GM19328 (cell line): ENCODE results near the gene EN2.
"Not testable (repeated sequence)": the region's sequence is repeated elsewhere in the genome, so short reads cannot be mapped to it uniquely, and the experiment has no call there.

Source experiments
- ATAC-seq: cut with Tn5 transposase; IDR thresholded peaks from one replicate; pipeline ENCODE4 v1.9.1; 2021; ENCODE audit warnings: mild to moderate bottlenecking, moderate library complexity; ENCODE audit not compliant: unreplicated experiment

EN2 gene

DNA sequence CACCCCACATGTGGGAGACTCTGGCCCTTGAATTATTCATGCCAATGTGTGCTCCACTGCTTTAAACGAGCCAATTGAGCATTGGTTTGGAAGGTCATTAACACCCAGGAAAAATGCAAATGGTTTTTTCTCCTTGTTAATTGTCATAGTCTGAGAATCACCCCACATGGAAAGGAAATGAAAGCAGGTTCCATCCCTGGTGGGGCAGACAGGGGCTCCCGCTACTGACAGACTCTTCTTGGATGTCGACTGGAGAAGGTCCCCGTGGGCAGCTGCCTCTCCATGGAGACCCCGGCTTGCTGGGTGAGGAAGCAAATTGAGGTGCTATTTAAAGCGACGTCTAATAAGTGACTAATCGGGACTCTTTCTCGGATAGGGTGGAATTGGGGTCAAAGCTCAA lies 32.0 kb upstream of the EN2 start:
- ATAC-seq = no peak

DNA sequence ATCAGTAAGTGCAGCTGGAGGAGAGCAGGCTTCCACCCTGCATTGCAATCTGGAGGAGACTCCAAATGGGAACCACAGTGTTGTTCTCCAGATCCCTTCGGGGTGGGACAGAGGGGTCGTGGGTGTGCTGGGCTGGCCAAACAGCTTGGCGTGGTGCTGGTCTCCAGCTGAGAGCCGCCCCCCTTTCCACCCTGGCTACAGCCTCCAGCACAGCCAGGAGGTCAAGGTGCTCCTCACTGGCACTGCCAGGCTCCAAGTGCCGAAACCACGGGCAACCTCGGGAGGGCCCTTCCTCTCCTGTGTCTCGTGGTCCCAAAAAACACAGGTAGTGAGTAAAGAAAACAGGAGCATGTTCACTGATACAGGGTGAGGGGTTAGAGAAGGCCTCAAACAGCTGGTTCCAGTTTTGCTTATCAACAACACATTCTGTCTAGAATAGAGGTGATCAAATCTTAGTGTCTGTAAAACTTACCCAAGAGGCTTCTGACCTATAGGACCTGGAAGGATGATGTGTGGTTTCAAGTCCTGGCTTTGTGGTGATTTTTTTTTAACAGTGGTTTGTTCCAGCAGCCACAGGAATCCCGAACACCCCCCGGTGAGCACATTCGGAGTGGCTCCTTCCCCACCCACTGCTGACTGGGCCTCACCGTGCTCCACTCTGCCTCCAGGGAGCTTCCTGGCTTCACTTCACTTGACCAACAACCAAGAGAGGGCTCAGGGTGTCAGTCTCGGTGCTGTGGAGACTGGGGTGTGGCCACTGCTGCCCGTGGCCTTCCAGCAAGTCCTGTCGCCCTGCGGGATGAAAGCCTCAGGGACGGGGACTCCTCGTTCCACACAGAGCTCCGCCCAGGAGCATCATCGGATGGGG lies 31.2 kb upstream of the EN2 start:
- no peak for ATAC-seq

DNA sequence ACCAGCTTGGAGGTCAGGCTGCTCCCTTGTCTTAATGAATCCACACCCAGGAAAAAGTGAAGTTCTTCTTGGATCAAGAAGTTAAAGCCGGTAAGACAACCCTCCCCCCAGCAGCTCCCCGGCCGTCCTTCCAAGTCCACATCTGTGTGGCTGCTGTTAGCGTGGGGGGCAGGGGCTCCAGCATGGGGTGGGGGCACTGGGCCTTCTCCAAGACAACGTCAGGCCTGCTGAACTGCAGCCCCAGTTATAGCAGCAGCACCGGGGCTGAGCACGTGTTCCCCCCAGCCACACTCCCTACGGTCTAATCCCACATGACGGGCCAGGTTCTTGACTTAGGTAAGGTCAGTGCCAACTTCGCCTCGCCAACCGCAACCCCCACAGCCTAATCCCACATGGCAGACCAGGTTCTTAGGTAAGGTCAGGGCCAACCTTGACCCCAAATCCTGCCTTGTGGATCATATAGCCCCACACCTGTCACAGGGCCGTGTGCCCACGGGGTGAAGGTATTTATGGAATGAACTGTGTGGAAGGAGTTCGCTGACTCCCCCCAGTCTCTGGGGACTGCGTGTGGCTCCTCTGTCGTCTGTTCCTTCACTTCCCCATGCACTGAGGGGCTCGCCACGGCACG lies 30.4 kb upstream of the EN2 start:
- ATAC-seq = no peak

DNA sequence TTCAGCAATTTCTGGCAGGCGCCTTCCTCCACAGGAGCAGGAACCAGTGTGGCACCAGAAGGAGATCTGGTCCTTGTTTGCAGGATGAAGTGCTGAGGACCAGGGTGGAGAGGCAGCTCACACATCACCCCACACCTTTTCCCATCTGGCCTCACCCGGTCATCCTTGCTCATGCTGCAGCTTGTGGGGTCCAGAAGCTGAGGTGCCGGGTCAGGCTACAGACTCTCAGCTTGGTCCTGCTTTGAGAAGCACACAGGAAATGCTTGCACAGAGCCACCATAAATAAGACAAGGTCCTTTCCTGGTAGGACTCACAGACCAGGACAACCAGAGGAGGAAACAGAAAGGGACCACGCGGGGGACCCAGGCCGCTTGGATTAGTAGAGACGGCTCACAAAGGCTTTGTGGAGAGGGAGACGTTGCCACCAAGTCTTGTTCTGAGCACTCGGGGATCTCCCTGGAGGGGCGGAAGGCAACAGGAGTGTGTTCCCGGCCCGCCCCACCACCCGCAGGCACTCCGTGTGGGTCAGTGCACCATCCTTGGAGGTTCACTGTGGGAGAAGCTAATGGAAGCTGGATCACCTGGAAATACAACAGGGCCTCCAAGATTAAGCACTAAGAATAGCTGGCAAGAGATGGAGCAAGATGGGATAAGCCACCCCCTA lies 29.6 kb upstream of the EN2 start:
- no peak for ATAC-seq

DNA sequence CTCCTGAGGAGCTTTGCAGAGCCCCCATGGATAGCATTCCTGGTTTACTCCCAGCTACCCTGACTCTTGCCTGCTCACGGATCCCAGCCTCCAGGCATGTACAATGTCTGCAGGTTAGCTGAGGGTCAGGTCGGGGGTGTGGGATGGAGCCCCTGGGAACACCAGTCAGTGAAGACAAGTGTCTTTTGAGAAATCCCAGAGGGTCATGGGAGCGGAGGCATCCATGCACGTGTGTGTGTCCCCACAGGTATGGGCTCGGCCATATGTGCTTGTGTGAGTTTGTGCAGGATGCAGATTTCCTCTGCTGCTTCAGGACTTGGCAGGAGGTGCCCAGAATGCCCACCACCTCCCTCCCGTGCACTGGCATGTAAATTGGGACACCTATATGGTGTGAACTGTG lies 28.3 kb upstream of the EN2 start:
- ATAC-seq = no peak

DNA sequence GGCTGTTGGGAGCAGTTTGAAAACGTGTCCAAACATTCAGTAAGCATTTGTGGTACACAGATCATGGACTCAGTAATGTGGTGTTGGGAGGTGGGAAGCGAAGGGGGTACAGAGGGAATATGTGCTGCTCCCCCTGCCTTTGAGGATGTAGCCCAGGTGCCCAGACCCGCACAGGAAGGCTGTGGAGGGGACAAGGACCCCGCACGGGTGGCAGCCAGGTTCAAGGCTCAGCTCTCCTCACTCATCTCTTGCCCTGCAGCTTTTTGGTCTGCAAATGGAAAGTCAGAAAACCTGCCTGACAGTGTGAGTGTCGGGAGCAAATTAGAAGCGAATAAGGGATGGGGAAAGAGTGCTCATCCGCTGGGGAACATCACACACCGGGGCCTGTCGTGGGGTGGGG lies 27.3 kb upstream of the EN2 start:
- no peak for ATAC-seq

DNA sequence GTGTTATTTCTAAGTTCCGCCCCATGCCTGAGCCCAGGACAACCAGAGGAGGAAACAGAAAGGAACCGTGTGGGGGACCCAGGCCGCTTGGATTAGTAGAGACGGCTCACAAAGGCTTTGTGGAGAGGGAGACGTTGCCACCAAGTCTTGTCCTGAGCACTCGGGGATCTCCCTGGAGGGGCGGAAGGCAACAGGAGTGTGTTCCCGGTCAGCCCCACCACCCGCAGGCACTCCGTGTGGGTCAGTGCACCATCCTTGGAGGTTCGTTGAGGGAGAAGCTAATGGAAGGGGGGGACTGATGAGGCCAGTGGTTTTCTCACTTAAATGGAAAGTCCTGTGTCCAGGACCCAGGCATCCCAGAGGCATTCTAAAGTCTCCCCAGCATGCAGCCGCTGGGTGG lies 26.7 kb upstream of the EN2 start:
- no peak for ATAC-seq

DNA sequence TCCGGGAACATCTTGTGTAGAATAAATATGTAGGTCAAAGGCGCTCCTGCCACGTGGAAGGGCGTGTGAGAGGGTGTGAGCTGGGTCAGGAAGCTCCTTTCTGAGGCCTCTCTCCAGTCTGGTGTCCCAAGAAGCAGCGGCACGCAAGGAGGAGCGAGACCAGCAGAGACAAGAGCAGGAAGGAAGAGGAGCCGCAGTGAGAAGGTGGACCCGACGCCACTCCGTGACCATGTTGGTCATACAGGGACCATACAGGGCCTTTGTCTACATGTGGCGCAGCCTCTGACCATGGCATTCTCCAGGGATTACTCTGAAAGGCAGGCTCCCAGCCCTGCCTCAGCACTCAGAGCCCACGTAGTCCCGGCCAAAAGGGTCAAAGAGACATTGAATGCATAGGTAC lies 26.2 kb upstream of the EN2 start:
- no peak for ATAC-seq

DNA sequence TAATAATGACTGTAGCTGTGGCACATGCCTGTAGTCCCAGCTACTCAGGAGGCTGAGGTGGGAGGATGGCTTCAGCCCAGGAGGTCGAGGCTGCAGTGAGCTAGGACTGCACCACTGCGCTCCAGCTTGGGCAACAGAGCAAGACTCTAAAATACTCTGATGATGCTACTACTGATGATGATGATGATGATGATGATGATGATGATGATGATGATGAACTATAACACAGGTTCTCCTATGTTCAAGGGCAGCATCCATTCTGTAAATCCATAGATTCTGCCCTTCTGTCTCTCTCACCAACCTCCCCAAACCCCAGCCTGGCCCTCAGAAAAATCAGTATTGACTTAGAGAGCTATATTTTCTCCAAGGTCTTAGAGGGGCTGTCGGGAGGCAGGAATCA lies 22.8 kb upstream of the EN2 start:
- no peak for ATAC-seq

DNA sequence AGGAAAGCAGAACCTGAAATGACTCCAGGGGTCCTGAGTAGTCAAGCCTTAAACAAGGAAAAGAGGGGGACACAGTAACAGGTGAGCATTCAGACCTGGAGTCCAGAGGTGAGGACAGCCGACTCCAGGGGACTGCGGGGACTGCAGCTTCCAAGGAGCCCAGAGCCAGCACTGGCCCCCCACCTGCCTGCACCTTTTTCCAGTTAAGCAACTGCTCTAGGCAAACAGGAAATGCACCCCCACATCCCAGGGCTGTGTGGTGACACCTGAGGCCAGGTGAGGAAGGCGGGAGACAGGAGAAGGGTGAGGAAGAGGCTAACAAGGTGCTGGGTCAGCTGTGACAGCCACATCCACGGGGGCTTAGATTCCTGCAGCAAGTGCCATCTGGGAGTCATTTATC lies 20.1 kb upstream of the EN2 start:
- ATAC-seq = no peak

DNA sequence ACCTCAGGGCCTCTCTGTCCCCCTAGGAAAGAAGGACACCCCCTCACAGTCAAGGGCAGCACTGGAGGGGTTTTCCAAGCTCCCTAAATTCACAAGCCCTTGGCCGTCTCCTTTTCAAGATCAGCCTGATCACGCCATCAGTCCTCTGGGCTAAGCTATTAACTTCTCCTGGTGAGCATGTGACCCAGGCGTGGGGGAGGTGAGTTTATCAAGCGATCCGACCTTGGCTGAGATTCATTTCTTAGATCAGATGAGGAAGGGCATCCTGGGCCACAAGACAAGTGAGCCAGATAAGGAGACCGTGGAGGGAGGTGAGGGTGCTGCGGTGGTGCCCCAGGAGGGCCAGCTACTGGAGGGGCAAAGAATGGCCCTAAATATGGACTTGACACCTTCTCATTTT lies 19.2 kb upstream of the EN2 start:
- no peak for ATAC-seq

DNA sequence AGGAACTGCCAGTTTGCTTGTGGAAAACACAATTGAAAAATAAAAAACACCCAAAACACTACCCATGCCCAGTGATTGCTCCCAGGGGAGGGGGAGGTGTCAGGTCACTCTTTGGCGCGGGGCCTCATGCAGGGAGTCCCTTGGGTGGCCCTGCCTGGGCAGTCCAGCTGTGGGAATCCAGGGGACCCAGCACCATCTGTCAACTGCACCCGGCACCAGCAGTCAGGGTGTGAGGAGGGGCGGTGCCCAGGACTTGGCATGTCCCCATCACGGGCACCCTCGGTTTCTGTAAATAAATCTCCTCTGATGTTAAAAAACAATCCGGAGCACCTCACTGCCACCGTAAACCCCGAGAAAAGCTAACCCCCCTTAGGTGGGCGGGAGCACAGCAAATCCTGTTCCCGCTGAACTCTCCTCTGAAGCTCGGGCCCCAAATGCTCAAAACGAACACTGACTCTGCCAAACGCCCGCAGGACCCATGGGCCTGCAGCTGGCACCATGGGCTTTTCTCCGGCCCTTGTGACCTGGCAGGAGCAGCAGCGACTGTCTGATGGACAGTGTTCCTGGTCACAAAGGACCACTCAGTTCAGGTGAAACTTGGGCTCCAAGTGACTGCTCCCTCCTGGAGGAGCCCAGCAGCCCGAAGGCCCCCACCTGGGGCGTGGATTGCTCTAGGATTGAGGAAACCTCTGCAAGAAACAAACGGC lies 18.5 kb upstream of the EN2 start:
- no peak for ATAC-seq

DNA sequence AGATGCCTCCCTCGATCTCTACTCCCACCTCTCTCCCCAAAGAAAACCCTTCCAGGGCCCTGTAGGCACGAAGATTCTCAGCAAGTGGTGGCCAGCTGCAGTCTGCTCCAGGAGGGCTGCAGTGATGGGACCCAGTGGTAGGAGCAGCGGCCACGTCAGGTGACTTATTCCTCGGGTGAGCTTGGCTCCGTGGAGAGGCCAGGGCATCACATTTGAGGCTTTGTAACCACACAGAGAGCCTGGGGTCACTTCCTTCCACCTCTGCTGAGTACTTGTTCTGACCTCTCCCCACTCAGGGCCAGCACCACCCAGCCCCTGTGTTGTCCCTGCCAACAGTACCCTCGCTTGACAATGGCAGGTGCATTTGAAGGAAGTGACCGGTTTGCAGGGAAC lies 17.9 kb upstream of the EN2 start:
- no peak for ATAC-seq

DNA sequence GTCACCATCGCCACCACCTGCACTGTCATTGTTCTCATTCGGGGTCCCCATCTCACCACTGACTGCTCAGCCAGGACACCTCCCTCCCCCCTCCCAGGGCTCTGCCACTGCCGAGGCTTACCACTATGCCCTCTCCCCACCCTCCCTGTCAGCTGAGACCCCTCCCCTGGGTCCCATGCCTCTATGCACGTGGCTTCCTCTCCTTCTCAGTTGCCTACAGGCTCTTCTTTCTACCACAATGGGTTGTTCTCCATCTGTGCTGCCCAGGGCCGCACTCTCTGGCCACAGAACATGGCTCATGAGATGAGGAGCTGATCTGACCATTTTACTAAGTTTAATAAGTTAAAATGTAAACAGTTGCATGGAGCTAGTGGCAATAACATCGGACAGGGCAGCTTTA lies 16.1 kb upstream of the EN2 start:
- no peak for ATAC-seq

DNA sequence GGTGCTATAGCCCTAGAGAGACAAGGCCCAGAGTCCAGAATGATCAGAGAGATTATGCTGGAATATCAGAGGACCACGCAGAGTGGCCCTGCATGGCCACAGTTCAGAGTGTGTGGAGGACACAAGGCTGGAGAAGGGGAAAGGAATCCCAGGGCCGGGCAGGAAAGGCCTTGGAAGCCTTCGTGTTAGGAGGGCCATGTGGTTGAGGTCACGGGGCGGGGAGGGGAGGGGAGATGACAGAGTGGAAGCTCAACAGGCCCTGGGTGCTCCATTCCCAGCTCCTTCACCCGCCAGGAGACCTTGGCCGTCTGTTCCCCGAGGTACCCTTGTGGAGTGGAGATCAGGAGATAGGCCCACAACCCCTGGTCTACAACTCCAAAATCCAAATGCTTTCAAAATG lies 13.2 kb upstream of the EN2 start:
- no peak for ATAC-seq

DNA sequence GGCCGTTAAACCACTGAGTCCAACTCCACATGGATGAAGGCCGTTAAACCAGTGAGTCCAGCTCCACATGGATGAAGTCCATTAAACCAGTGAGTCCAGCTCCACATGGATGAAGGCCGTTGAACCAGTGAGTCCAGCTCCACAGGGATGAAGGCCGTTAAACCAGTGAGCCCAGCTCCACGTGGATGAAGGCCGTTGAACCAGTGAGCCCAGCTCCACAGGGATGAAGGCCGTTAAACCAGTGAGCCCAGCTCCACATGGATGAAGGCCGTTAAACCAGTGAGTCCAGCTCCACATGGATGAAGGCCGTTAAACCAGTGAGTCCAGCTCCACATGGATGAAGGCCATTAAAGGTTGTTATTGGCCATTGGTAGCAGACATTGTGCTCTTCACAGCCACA lies 12.3 kb upstream of the EN2 start:
- not testable (repeated sequence) for ATAC-seq

DNA sequence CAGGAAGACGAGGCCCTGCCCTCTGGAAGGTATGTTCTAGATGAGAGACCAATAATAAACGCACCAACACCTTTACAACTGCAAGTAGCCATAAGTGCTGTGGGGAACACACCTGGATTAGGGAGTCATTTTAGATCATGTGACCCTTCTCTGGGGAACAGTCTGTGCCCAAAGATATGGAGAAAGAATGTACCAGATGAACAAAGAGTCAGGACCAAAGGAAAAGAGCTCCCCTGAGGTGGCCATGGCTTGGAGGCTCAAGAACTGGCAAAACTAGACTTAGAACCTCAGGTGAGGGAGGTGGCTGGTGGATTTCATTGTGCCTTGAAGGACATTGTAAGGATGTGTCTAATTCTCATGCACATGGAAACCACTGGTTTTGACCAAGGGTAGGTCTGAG lies 10.3 kb upstream of the EN2 start:
- ATAC-seq = no peak

DNA sequence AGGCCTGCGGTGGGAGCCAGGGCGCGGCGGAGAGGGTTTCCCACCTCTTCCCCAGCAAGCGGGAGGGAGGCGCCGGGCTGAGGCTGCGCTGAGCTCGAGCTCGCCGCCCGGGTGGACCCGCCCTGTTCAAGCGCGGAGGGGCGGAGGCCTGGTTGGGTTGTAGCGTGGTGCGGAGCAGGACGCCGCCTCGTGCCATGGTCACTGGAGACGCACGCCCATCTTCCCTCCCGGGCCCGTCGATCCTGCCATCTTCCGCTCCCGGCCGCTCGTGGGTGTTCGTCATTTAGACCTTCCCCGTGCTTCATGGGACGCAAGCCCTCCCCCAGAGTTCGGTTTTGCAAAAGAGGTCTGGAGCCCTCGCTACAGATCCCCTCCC lies 9.3 kb upstream of the EN2 start:
- no peak for ATAC-seq

DNA sequence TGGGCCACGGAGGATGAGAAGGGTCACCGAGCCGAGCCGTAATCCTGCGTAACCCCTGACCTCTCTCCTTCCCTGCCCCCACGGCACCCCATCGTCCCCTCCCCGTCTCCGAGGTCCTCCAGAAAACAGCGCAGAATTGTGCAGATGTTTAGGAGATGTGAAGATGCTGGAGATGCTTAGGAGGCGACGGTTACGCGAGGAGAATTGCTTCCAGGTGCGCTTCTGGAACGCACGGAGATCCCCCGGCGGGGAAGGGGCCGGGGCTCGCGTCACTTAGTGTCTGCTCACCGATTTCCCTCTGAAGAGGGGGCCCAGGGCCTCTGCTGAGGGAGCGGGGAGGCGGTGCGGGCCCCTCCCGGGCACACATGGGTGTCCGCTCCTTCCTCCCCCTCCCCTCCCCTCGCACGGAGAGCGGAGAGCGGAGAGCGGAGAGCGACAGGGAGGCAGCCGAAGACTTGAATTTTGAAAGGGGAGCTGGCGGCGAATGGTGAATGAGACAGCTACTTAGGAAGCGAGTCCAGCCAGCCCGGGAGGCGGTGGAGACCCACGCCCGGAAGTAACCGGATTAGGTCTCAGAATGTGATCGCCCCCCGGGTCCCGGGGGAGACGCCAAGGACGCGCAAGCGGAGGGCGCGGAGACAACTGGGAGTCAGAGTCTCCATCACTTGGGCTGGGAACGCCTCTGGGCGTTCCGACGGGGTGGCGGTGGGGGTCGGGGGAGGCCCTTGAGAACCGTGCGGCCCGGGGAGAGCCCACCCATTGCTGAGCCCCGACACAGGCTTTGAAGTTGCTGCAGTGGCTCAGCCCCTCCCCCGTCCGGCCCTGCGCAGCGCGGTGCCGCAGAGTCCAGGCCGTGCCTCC lies 8.7 kb upstream of the EN2 start:
- ATAC-seq = no peak

DNA sequence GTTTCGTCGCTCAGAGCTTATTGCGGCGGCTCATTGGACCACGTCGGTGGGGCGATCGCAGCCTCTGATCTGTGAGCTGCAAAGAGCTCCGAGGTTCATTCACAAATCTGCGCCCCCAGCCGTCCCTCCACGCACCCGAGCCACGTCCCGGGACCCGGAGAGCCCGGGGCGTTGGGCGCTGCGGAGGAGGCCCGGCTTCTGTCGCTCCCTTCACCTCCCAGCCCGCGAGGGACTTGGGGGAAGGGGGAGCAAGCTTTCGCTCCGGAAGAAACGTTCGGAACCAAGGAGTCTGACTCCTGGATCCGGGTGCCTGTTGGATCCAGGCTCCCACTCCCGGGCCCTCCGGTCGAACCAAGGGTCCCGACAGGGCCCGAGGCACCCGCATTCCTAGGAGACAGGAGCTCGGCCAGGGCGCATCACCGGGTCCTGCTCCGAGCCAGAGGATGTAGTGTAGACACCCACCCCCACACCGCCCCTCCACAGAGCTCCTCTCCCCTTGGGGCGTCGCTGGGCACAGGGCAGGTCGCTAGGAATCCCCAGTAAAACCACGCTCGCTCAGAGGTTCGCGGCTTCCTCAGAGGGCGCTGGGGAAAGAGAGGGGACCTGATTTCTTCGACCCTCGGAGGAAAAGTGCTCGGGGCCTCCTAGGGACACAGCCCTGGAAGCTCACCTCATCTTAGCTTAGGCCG lies 7.9 kb upstream of the EN2 start:
- ATAC-seq = no peak
